K562 treated with DMSO at 1 percent for 48 hours (cell line): Measurements from ENCODE around the gene ATG16L2. TPM values are rescaled to one million over a fixed set of nuclear protein-coding genes. Genes with fewer than 3 reads are reported as not detected.

Source experiments
- total RNA-seq: library from RNA; unstranded; fragments of 300-600 nt; gene quantifications from 2 replicates; pipeline ENCODE4 v1.2.3, GENCODE V29; 2022; ENCODE audit warnings: low replicate concordance; ENCODE audit errors: extremely low read depth

Gene ATG16L2, protein sequence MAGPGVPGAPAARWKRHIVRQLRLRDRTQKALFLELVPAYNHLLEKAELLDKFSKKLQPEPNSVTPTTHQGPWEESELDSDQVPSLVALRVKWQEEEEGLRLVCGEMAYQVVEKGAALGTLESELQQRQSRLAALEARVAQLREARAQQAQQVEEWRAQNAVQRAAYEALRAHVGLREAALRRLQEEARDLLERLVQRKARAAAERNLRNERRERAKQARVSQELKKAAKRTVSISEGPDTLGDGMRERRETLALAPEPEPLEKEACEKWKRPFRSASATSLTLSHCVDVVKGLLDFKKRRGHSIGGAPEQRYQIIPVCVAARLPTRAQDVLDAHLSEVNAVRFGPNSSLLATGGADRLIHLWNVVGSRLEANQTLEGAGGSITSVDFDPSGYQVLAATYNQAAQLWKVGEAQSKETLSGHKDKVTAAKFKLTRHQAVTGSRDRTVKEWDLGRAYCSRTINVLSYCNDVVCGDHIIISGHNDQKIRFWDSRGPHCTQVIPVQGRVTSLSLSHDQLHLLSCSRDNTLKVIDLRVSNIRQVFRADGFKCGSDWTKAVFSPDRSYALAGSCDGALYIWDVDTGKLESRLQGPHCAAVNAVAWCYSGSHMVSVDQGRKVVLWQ
- not detected in 2 replicates for total RNA-seq

DNA sequence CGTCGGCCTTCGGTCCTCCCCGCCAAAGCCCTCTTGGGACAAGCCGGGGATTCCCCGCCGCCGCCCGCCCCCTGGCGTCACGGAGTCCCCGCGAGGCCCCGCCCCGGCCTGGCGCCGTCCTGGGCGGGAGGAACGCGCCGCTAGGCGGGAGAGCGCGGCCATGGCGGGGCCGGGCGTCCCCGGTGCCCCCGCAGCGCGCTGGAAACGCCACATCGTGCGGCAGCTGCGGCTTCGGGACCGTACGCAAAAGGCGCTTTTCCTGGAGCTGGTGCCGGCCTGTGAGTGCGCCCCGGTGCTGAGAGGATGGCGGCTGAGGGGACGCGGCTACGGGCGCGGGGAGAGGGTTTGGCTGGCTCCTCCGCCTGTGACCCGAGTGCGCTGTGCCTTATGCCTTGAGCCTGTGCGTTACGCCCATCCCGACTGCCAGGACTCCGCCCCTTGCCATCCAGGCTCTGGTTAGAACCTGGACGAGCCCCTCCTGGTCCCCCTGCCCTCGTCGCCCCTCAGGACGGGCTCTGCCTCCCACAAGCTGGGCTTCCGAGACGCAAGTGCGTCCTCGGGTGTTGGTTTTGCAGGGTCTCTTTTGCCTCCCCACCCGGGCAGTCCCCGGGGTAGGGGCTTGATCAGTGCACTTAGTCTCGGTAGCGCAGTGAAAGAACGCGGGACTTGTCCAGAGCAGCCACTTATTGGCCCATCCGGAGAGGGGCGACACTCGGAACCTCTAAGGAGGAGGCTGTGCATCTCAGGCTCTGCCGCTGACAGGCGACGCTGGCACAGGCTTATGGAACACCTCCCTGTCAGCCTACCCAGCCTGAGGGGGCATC, at the start of gene ATG16L2:
Gene ATG16L2 (plus strand): TSS at position 126 of the 824 bp plus-strand sequence. CDS start 35 bp downstream, at position 161.

GRCh38 chr11:72793425-72794367, 20.5 kb upstream of the ATG16L2 start, which contains the start of gene STARD10:
Gene STARD10, minus strand, starts transcription at chr11:72794047. Its CDS starts 12,866 bp downstream, at chr11:72781181.

Other genes starting within 250 kb of the ATG16L2 start
- gene PDE2A, start 140.0 kb upstream of the ATG16L2 start, total RNA-seq: not detected in 2 replicates
- gene ARAP1, start 62.0 kb upstream of the ATG16L2 start, total RNA-seq: not detected in 2 replicates
- not detected in 2 replicates for gene STARD10, start 20.4 kb upstream of the ATG16L2 start, total RNA-seq